Ovary (tissue), 10 donors: ENCODE measurements around the gene HEXIM1. TPM values are rescaled to one million over a fixed set of nuclear protein-coding genes. Genes with fewer than 3 reads are reported as not detected.

Experiments used
- DNase-seq, 5 donors: peaks; one replicate each; pipeline ENCODE4 v3.0.0-alpha.2; 2019 to 2020
- H3K27ac ChIP-seq, 2 donors: fragments of 200-600 bp; one replicate each; pipeline versions ENCODE4 v1.5.1 to v1.8.0; 2019 to 2022
- H3K27me3 ChIP-seq: fragments of 200-600 bp; one replicate; pipeline ENCODE4 v1.8.0; 2022
- H3K36me3 ChIP-seq: fragments of 200-600 bp; sonication (generic); one replicate; pipeline ENCODE4 v1.5.1; 2019
- H3K4me1 ChIP-seq: one replicate; pipeline ENCODE4 v1.8.1; 2013; ENCODE audit warnings: mild to moderate bottlenecking, moderate library complexity; ENCODE audit not compliant: insufficient read depth
- H3K4me3 ChIP-seq: fragments of 200-600 bp; sonication (generic); one replicate; pipeline ENCODE4 v1.5.1; 2017
- H3K9me3 ChIP-seq, 2 donors: fragments of 200-600 bp in 1 of 2; sonication (generic) in 1 of 2; one replicate each; pipeline versions ENCODE4 v1.5.1 to v1.8.1; 2013 to 2019; ENCODE audit warnings: mild to moderate bottlenecking in 1 of 2, moderate library complexity in 1 of 2
- CTCF ChIP-seq, 3 donors: fragments of 450-650 bp in 2 of 3; fragments of 200-600 bp in 1 of 3; IDR thresholded peaks; one replicate each; pipeline versions ENCODE4 v1.5.1 to v1.8.0; 2016 to 2022; ENCODE audit warnings: antibody characterized with exemption in 3 of 3, mild to moderate bottlenecking in 1 of 3
- EP300 ChIP-seq: sonication (generic); formaldehyde crosslinking; IDR thresholded peaks from one replicate; pipeline ENCODE4 v1.6.1; 2017; ENCODE audit warnings: antibody characterized with exemption
- POLR2A ChIP-seq: fragments of 450-650 bp; IDR thresholded peaks from one replicate; pipeline ENCODE4 v1.6.1; 2017; ENCODE audit warnings: antibody characterized with exemption, mild to moderate bottlenecking, moderate library complexity
- WGBS, 3 donors: extraction: QIAGEN DNeasy Blood & Tissue Kit in 1 of 3; methylation state at CpG; one replicate each; pipeline versions ENCODE4 v1.1.5 to v1.1.7; 2013 to 2017; 5-methylcytosine and 5-hydroxymethylcytosine counted together
- intact Hi-C, 4 donors: fragments of 100-400 bp; cut with DNase I; formaldehyde crosslinking; loops; one replicate each; pipeline versions ENCODE4 v1.11.0 to v1.15.1; 2022 to 2023
- long read RNA-seq, 3 donors: library from polyadenylated mRNA in 2 of 3; unstranded in 2 of 3; transcript quantifications; one replicate each; pipeline ENCODE4 v2.0.0 and lab custom pipeline, GENCODE V29; 2021 to 2026
- polyA plus RNA-seq, 2 donors: library from polyadenylated mRNA; stranded (reverse); fragments of 200-250 nt in 1 of 2; fragments of 350-450 nt in 1 of 2; fragmentation: Illumina TruSeq in 1 of 2; extraction: RNeasy Lipid Tissue Mini Kit (QIAGEN cat#74804) in 1 of 2; gene quantifications; one replicate each; pipeline ENCODE4 v1.2.3, GENCODE V29; 2013 to 2014
- total RNA-seq, 7 donors: library from RNA; depleted of rRNA in 2 of 7; stranded (reverse); fragments of >200 nt in 2 of 7; fragmentation: NEBNext Ultra II Directional in 3 of 7; extraction: Animal tissue kit (Norgen Biotek cat#: 25700) in 3 of 7; gene quantifications; one replicate each; pipeline versions ENCODE4 v1.1.0 to v1.2.4, GENCODE V29; 2016 to 2023
- donor health status: DM: no; HTN: no; CAD: no; lungs with moderate emphysema.
- donor health status: DM: no; HTN: no; CAD: no.
- donor health status: Bipolar disorder and iron deficiency.
- donor health status: DM: yes; HTN: yes; CAD: no.
- donor health status: DM: no; HTN: no; CAD: no.
- donor health status: DM: yes; HTN: yes; CAD: no.

HEXIM1 gene
- total RNA-seq = 10 to 100 TPM; 17.0 to 37.8 (median 27.9) TPM
- polyA plus RNA-seq = 10 to 100 TPM; 14.4 to 26.9 TPM
- long read RNA-seq, donor 1, transcript HEXIM1-201 (1 exons, 3,600 nt) = major isoform, 162 of 164 reads
- long read RNA-seq, donor 1, partial matches to known transcripts = 0 of 164 reads
- long read RNA-seq, donor 1, other reads (novel, unspliced or antisense) = 2 of 164 reads
- long read RNA-seq, donor 2, transcript HEXIM1-201 (1 exons, 3,600 nt) = major isoform, 26 of 26 reads
- long read RNA-seq, donor 2, partial matches to known transcripts = 0 of 26 reads
- long read RNA-seq, donor 2, other reads (novel, unspliced or antisense) = 0 of 26 reads
- long read RNA-seq, donor 3, transcript HEXIM1-201 (1 exons, 3,600 nt) = major isoform, 28 of 29 reads
- long read RNA-seq, donor 3, partial matches to known transcripts = 0 of 29 reads
- long read RNA-seq, donor 3, other reads (novel, unspliced or antisense) = 1 of 29 reads

DNA sequence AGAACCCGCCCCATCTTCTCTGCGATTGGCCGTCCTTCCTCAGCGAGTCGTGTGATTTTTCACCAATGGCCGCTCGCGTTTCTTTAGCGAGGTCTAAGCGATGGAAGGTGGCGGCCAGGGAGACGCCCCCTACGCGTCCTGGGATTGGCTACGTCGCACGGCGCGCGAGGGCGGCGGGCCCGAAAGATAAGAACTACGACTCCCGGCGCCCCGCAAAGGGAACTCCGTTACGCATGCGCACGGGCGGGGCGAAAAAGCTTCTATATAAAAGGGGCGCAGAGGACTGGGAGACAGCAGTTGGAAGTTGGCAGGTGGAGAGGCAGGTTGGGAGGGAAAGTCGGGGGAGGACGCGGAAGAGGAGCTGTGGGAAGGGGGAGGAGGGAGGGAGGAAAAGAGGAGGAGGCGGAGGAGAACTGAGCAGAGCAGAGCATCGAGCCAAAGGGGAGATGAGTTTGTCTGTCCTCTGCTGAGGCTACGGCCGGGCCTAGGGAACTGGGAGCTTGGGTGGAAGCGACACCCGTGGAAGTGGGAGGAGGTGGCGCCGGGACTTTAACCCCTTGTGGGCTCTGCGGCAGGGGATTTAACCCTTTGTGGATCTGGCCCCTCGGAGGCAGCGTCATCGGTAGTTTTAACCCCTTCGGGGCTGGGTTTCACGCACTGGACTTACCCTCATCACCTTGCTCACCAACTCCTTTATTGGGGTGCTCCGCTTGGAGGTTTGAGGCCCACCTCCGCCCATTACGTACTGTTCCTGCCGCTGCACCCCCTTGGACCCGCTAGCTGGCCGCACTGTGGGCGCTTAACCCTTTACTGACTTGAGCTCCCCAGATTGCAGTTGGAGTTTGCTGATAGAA lies at the start of gene HEXIM1:
Gene HEXIM1, plus strand, starts transcription at position 293 of the 854 bp plus-strand sequence. CDS start 716 bp downstream, outside the sequence.
- peak within 1 kb of the TSS; percentile 76 for H3K4me3 ChIP-seq
- peak; percentile 99 to 100 (median 99) for DNase-seq
- TF ChIP-seq POLR2A (peak; percentile 99), CTCF (IDR thresholded peaks at IDR 0.05) (peak in 2 of 3 donors; percentile 18 to 30), EP300 (peak; percentile 8)
- intact Hi-C loops = loop anchor here in 1 of 4 donors (1.0 kb wide), 1 partner anchor 13 kb away; the partner anchor contains the start of gene HEXIM2
- H3K9me3 ChIP-seq = no peaks in the 10 kb centered on the region
- H3K27me3 ChIP-seq = no peaks in the 10 kb centered on the region
- H3K36me3 ChIP-seq = no peaks in the 10 kb centered on the region
- H3K27ac ChIP-seq = peak within 1 kb of the TSS; percentile 95 to 97
- 0% methylated on average over 58 of the region's 58 CpGs for WGBS, 3 donors
- H3K4me1 ChIP-seq = peaks cover 13% of the 10 kb centered on the region

GRCh38 chr17:45098869-45099616 lies 49.2 kb upstream of the HEXIM1 start:
- intact Hi-C loops = loop anchor here in 3 of 4 donors (2.0 to 10.0 kb wide), 5 partner anchors 37 to 184 kb away; partner anchors contain the start of genes GFAP (in 1 of the 3) and NMT1 (in 1 of the 3)
- H3K4me3 ChIP-seq = no peak overlapping the region
- TF ChIP-seq CTCF (IDR thresholded peaks at IDR 0.05) (peak; percentile 65 to 79 (median 66)), EP300 (no peak), POLR2A (no peak)
- peaks cover 10% of the 10 kb centered on the region for H3K4me1 ChIP-seq
- DNase-seq = peak; percentile 83 to 93 (median 90)
- H3K9me3 ChIP-seq = no peaks in the 10 kb centered on the region
- WGBS, 3 donors = 38 to 46% (median 42%) methylated on average over 9 of the region's 9 CpGs
- H3K27me3 ChIP-seq = no peaks in the 10 kb centered on the region
- H3K36me3 ChIP-seq = no peaks in the 10 kb centered on the region
- H3K27ac ChIP-seq = peak overlapping the region in 1 of 2 donors; percentile 47

GRCh38 chr17:45101546-45101882 lies 46.8 kb upstream of the HEXIM1 start:
- 32 to 64% (median 41%) methylated on average over 9 of the region's 9 CpGs for WGBS, 3 donors
- H3K4me1 ChIP-seq = peaks cover 10% of the 10 kb centered on the region
- intact Hi-C loops = no loop called here
- peak overlapping the region in 1 of 2 donors; percentile 21 for H3K27ac ChIP-seq
- TF ChIP-seq CTCF (IDR thresholded peaks at IDR 0.05) (no peak), POLR2A (no peak), EP300 (no peak)
- H3K27me3 ChIP-seq = no peaks in the 10 kb centered on the region
- no peak overlapping the region for H3K4me3 ChIP-seq
- no peak for DNase-seq
- no peaks in the 10 kb centered on the region for H3K36me3 ChIP-seq
- no peaks in the 10 kb centered on the region for H3K9me3 ChIP-seq
